HepG2 (cell line): ENCODE measurements around the gene SNX3. TPM values are rescaled to one million over a fixed set of nuclear protein-coding genes. Genes with fewer than 3 reads are reported as not detected.

ENCODE experiments used
- GFI1 ChIP-seq: sonication (generic); formaldehyde crosslinking; IDR thresholded peaks from 2 replicates; pipeline ENCODE4 v1.5.0; 2020; ENCODE audit warnings: missing genetic modification reagents, mild to moderate bottlenecking, borderline replicate concordance
- JDP2 ChIP-seq: sonication (generic); formaldehyde crosslinking; IDR thresholded peaks from 2 replicates; pipeline ENCODE4 v1.8.1; 2022; ENCODE audit warnings: missing genetic modification reagents, borderline replicate concordance
- NFATC3 ChIP-seq: sonication (generic); formaldehyde crosslinking; IDR thresholded peaks from 2 replicates; pipeline ENCODE4 v1.5.1; 2020; ENCODE audit warnings: mild to moderate bottlenecking, missing genetic modification reagents
- NKX3-1 ChIP-seq: sonication (generic); formaldehyde crosslinking; IDR thresholded peaks from 2 replicates; pipeline ENCODE4 v1.5.0; 2020; ENCODE audit warnings: missing genetic modification reagents
- RXRA ChIP-seq: sonication (generic); formaldehyde crosslinking; IDR thresholded peaks from 2 replicates; pipeline ENCODE4 v1.5.1; 2020; ENCODE audit warnings: missing genetic modification reagents
- SCMH1 ChIP-seq: sonication (generic); formaldehyde crosslinking; IDR thresholded peaks from 2 replicates; pipeline ENCODE4 v1.9.0; 2021; ENCODE audit warnings: missing genetic modification reagents, mild to moderate bottlenecking, borderline replicate concordance
- SKI ChIP-seq: fragments of 450-650 bp; IDR thresholded peaks from one replicate; pipeline ENCODE4 v1.6.1; 2018; ENCODE audit warnings: mild to moderate bottlenecking; ENCODE audit not compliant: partially characterized antibody
- SNAPC2 ChIP-seq: sonication (generic); formaldehyde crosslinking; IDR thresholded peaks from 2 replicates; pipeline ENCODE4 v1.8.1; 2022; ENCODE audit warnings: mild to moderate bottlenecking, missing genetic modification reagents
- ZFP36 ChIP-seq: fragments of 150-350 bp; IDR thresholded peaks from 2 replicates; pipeline ENCODE4 v1.6.1; 2018; ENCODE audit warnings: borderline replicate concordance, low read length, low read depth; ENCODE audit not compliant: partially characterized antibody
- ZFYVE20 ChIP-seq: sonication (generic); formaldehyde crosslinking; IDR thresholded peaks from 2 replicates; pipeline ENCODE4 v1.8.0; 2023; ENCODE audit warnings: low read depth, mild to moderate bottlenecking, moderate library complexity, missing genetic modification reagents, borderline replicate concordance
- ZNF256 ChIP-seq: sonication (generic); formaldehyde crosslinking; conservative IDR thresholded peaks from 2 replicates; pipeline ENCODE4 v1.4.0; 2020; ENCODE audit warnings: missing genetic modification reagents
- ZNF274 ChIP-seq: sonication (generic); formaldehyde crosslinking; IDR thresholded peaks from 2 replicates; pipeline ENCODE4 v1.5.1; 2020; ENCODE audit warnings: mild to moderate bottlenecking, missing genetic modification reagents
- ZNF317 ChIP-seq: sonication (generic); formaldehyde crosslinking; IDR thresholded peaks from 2 replicates; pipeline ENCODE4 v1.5.0; 2020; ENCODE audit warnings: mild to moderate bottlenecking, missing genetic modification reagents
- ZNF354B ChIP-seq: sonication (generic); formaldehyde crosslinking; IDR thresholded peaks from 2 replicates; pipeline ENCODE4 v1.8.0; 2022; ENCODE audit warnings: mild to moderate bottlenecking, missing genetic modification reagents
- ZNF766 ChIP-seq: sonication (generic); formaldehyde crosslinking; IDR thresholded peaks from 2 replicates; pipeline ENCODE4 v1.5.0; 2020; ENCODE audit warnings: missing genetic modification reagents, borderline replicate concordance
- polyA plus RNA-seq, 8 experiments: library from polyadenylated mRNA; depleted of rRNA in 3 of 8; stranded (reverse) in 7 of 8; unstranded in 1 of 8; fragments of >200 nt; fragmentation: Illumina TruSeq in 4 of 8; extraction: Trizol in 4 of 8; gene quantifications; 2 replicates each; pipeline versions ENCODE4 v1.2.1 to v1.2.3, GENCODE V29; 2011 to 2016; ENCODE audit warnings: low read depth in 4 of 8, missing spikeins in 1 of 8, mixed read lengths in 1 of 8; ENCODE audit not compliant: insufficient read depth in 1 of 8
- total RNA-seq, 5 experiments: library from RNA; depleted of rRNA; stranded (reverse); fragments of >200 nt; fragmentation: Illumina TruSeq; extraction: Trizol; gene quantifications; 2 replicates each; pipeline ENCODE4 v1.2.3, GENCODE V29; 2016; ENCODE audit warnings: low read depth in 1 of 5
- TF ChIP-seq, protein P1 (sequence below): sonication (generic); formaldehyde crosslinking; IDR thresholded peaks from 2 replicates; pipeline ENCODE4 v1.8.1; 2022; ENCODE audit warnings: mild to moderate bottlenecking, missing genetic modification reagents
- TF ChIP-seq, protein P2 (sequence below): sonication (generic); formaldehyde crosslinking; IDR thresholded peaks from 2 replicates; pipeline ENCODE4 v1.8.0; 2022; ENCODE audit warnings: missing genetic modification reagents, low read depth, mild to moderate bottlenecking, borderline replicate concordance
- TF ChIP-seq, protein P3 (sequence below): sonication (generic); formaldehyde crosslinking; conservative IDR thresholded peaks from 2 replicates; pipeline ENCODE4 v1.8.0; 2022; ENCODE audit warnings: low read depth, missing genetic modification reagents
- TF ChIP-seq, protein P4 (sequence below): sonication (generic); IDR thresholded peaks from 2 replicates; pipeline ENCODE4 v1.6.1; 2016; ENCODE audit warnings: low read depth, borderline replicate concordance
- TF ChIP-seq, protein P5 (sequence below): sonication (generic); formaldehyde crosslinking; IDR thresholded peaks from 2 replicates; pipeline ENCODE4 v1.4.0; 2020; ENCODE audit warnings: low read depth, missing genetic modification reagents

Gene SNX3
- total and polyA plus RNA-seq, 2 of the 13 experiments (the other 11 are each of a cell fraction or from before 2014, with no cell fraction given) = 84.9 to 226 TPM

DNA sequence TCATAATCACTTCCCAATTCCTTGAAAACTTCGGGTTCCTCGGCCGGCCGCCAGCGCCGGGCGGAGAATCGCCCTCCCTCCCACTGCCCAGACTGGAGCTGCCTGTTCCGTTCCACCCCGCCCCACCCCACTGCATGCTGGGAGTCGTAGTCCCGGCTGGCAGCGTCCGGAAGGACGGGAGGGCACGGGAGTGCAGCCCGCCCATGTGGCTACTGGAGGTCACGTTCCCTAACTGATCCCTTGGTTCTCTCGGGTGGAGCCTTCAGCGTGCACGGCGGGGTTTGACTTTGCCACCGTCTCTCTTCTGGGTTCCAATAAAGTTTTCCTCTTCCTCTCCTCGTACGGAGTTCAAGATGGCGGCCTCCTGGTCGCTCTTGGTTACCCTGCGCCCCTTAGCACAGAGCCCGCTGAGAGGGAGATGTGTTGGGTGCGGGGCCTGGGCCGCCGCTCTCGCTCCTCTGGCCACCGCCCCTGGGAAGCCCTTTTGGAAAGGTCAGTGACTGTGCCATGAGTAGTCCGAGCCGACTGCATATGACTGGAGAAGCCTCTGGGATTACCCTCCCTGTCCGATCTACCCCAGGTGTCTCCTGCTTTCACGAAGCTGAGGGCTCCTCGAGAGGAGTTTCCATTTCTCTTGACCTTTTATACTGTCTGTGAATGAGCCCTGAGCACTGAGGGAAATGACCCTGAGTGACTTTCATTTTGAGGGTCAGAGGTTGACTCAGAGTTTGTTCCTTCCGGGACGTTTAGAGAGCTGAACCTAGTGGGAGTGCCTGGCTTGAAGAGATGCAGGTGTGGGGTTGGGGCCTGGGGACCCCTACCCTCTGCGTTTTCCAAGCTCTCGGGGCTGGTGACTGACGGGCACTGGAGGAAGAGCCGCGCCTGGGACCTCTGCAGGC lies 34.1 kb upstream of the SNX3 start, which contains the start of gene AFG1L (continued):
- TF ChIP-seq, protein P1, sequence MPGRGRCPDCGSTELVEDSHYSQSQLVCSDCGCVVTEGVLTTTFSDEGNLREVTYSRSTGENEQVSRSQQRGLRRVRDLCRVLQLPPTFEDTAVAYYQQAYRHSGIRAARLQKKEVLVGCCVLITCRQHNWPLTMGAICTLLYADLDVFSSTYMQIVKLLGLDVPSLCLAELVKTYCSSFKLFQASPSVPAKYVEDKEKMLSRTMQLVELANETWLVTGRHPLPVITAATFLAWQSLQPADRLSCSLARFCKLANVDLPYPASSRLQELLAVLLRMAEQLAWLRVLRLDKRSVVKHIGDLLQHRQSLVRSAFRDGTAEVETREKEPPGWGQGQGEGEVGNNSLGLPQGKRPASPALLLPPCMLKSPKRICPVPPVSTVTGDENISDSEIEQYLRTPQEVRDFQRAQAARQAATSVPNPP (CRISPR knock-in tag) = peak; percentile 61; the same call in 1 of the 2 replicates
- TF ChIP-seq SCMH1 (CRISPR knock-in tag) (no peak), NFATC3 (no peak), ZNF354B (no peak), ZNF274 (CRISPR knock-in tag) (no peak), ZNF317 (no peak; the same call in 1 of the 2 replicates), RXRA (CRISPR knock-in tag) (peak; percentile 88), SNAPC2 (CRISPR knock-in tag) (no peak), ZNF766 (CRISPR knock-in tag) (peak; percentile 88), NKX3-1 (CRISPR knock-in tag) (peak; percentile 56; the same call in 1 of the 2 replicates), ZFP36 (no peak), SKI (no peak), GFI1 (CRISPR knock-in tag) (0 out of 2 replicates have a peak, but pooled peaks have one; percentile 0), ZNF256 (CRISPR knock-in tag) (0 out of 2 replicates have a peak, but pooled peaks have one; percentile 27), JDP2 (CRISPR knock-in tag) (no peak), ZFYVE20 (CRISPR knock-in tag) (no peak)
- TF ChIP-seq, protein P2, sequence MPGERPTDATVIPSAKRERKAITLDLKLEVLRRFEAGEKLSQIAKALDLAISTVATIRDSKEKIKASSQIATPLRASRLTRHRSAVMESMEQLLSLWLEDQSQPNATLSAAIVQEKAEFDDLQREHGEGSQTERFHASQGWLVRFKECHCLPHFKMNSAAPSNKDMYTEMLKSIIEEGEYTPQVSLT (CRISPR knock-in tag) = no peak
- TF ChIP-seq, protein P3, sequence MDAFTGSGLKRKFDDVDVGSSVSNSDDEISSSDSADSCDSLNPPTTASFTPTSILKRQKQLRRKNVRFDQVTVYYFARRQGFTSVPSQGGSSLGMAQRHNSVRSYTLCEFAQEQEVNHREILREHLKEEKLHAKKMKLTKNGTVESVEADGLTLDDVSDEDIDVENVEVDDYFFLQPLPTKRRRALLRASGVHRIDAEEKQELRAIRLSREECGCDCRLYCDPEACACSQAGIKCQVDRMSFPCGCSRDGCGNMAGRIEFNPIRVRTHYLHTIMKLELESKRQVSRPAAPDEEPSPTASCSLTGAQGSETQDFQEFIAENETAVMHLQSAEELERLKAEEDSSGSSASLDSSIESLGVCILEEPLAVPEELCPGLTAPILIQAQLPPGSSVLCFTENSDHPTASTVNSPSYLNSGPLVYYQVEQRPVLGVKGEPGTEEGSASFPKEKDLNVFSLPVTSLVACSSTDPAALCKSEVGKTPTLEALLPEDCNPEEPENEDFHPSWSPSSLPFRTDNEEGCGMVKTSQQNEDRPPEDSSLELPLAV (CRISPR knock-in tag) = no peak
- TF ChIP-seq, protein P4, sequence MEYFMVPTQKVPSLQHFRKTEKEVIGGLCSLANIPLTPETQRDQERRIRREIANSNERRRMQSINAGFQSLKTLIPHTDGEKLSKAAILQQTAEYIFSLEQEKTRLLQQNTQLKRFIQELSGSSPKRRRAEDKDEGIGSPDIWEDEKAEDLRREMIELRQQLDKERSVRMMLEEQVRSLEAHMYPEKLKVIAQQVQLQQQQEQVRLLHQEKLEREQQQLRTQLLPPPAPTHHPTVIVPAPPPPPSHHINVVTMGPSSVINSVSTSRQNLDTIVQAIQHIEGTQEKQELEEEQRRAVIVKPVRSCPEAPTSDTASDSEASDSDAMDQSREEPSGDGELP = peak; percentile 61; the same call in 1 of the 2 replicates
- TF ChIP-seq, protein P5, sequence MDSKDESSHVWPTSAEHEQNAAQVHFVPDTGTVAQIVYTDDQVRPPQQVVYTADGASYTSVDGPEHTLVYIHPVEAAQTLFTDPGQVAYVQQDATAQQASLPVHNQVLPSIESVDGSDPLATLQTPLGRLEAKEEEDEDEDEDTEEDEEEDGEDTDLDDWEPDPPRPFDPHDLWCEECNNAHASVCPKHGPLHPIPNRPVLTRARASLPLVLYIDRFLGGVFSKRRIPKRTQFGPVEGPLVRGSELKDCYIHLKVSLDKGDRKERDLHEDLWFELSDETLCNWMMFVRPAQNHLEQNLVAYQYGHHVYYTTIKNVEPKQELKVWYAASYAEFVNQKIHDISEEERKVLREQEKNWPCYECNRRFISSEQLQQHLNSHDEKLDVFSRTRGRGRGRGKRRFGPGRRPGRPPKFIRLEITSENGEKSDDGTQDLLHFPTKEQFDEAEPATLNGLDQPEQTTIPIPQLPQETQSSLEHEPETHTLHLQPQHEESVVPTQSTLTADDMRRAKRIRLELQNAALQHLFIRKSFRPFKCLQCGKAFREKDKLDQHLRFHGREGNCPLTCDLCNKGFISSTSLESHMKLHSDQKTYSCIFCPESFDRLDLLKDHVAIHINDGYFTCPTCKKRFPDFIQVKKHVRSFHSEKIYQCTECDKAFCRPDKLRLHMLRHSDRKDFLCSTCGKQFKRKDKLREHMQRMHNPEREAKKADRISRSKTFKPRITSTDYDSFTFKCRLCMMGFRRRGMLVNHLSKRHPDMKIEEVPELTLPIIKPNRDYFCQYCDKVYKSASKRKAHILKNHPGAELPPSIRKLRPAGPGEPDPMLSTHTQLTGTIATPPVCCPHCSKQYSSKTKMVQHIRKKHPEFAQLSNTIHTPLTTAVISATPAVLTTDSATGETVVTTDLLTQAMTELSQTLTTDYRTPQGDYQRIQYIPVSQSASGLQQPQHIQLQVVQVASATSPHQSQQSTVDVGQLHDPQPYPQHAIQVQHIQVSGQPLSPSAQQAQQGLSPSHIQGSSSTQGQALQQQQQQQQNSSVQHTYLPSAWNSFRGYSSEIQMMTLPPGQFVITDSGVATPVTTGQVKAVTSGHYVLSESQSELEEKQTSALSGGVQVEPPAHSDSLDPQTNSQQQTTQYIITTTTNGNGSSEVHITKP (CRISPR knock-in tag) = peak; percentile 84
